IMR-90 (cell line): ENCODE measurements around the gene GAS7.
"Not testable (repeated sequence)": the region's sequence is repeated elsewhere in the genome, so short reads cannot be mapped to it uniquely, and the experiment has no call there.

Experiments used
- CTCF ChIP-seq: conservative IDR thresholded peaks from 2 replicates; pipeline ENCODE4 v1.5.1; 2012; ENCODE audit warnings: mild to moderate bottlenecking, low read depth, low read length, improper control_type of control experiment
- POLR2A ChIP-seq: IDR thresholded peaks from 2 replicates; pipeline ENCODE4 v1.6.1; 2012; ENCODE audit warnings: mild to moderate bottlenecking, low read depth, low read length
- RCOR1 ChIP-seq: IDR thresholded peaks from 2 replicates; pipeline ENCODE4 v1.6.1; 2012; ENCODE audit warnings: mild to moderate bottlenecking, low read length, improper control_type of control experiment; ENCODE audit not compliant: insufficient replicate concordance

- TF ChIP-seq RCOR1, CTCF, POLR2A: not testable (repeated sequence)
Measured at GRCh38 chr17:9921216-9921615, 277.2 kb downstream of the GAS7 start.
